VCaP (cell line): ENCODE data around the gene SNX21.
A peak's percentile ranks its signal among the peaks of the same experiment; 100 is the strongest.

Source experiments
- H3K27ac ChIP-seq: fragments of 450-650 bp; 2 replicates; pipeline ENCODE4 v1.5.1; 2017
- TF ChIP-seq, protein P1 (sequence below): fragments of 450-650 bp; conservative IDR thresholded peaks from 2 replicates; pipeline ENCODE4 v1.5.1; 2017; ENCODE audit warnings: mild to moderate bottlenecking, moderate library complexity

The SNX21 gene

DNA sequence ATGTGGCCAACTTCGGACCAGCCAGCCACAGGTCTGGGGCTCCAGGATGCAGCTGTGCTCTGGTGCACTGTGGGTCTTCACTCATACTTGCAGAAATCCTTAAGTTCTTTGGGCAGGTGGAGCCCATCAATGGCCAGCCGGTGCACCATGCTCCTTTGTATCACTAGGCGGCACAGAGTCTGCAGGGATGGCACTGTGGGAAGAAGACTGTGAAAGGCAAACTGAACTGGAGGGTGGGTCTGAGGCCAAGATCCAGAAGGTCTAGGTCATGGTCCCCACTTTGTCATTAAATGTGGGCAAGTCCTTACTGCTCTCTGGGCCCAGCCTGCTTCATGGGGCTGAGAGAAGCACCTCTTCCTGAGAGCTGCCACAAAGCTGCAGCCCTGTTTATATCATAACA lies 55.1 kb downstream of the SNX21 start:
- TF ChIP-seq, protein P1, sequence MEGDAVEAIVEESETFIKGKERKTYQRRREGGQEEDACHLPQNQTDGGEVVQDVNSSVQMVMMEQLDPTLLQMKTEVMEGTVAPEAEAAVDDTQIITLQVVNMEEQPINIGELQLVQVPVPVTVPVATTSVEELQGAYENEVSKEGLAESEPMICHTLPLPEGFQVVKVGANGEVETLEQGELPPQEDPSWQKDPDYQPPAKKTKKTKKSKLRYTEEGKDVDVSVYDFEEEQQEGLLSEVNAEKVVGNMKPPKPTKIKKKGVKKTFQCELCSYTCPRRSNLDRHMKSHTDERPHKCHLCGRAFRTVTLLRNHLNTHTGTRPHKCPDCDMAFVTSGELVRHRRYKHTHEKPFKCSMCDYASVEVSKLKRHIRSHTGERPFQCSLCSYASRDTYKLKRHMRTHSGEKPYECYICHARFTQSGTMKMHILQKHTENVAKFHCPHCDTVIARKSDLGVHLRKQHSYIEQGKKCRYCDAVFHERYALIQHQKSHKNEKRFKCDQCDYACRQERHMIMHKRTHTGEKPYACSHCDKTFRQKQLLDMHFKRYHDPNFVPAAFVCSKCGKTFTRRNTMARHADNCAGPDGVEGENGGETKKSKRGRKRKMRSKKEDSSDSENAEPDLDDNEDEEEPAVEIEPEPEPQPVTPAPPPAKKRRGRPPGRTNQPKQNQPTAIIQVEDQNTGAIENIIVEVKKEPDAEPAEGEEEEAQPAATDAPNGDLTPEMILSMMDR: no peak
- no peak overlapping the region for H3K27ac ChIP-seq

DNA sequence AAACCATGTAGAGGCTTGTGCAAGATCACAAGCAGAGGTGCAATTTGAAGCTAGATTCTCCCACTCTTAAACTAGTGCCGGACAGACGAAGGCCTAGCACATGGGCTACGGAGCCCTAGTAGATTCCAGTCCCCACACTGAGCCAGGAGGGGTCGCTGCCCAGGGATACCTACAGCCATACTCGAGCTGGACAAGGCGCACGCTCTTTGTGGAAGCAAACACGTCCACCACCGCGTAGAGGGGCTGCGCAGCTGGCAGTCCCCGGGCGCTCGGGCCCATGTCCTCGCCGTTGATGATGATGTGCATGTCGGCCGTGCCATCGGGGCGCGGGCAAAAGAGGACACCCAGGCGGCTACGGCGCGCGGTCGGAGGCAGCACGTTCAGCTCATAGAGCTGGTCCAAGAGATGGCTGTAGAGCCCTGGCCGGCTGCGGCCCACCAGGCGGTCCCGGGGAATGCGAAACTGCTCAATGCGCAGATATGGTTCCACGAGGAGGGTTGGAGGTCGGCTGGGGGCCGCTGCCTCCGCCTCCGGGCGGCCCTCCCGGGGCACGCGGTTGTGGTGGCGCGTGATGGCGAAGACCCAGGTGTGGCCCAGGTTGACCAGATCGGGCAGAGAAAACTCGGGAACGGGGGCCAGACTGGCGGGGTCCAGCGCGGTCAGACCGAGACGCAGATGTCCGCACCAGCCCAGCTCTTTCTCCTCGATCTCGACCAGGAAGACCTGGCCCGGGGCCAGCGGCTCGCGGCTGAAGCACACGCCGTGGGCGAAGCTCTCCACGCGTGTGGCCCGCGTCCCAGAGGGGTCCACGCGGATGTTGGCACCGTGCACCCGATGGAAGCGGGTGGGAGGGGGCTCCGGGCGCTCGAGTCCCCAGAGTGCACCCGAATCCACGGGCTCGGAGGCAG lies 56.7 kb downstream of the SNX21 start:
- TF ChIP-seq, protein P1: no peak
- peak overlapping the region; percentile 81 for H3K27ac ChIP-seq

DNA sequence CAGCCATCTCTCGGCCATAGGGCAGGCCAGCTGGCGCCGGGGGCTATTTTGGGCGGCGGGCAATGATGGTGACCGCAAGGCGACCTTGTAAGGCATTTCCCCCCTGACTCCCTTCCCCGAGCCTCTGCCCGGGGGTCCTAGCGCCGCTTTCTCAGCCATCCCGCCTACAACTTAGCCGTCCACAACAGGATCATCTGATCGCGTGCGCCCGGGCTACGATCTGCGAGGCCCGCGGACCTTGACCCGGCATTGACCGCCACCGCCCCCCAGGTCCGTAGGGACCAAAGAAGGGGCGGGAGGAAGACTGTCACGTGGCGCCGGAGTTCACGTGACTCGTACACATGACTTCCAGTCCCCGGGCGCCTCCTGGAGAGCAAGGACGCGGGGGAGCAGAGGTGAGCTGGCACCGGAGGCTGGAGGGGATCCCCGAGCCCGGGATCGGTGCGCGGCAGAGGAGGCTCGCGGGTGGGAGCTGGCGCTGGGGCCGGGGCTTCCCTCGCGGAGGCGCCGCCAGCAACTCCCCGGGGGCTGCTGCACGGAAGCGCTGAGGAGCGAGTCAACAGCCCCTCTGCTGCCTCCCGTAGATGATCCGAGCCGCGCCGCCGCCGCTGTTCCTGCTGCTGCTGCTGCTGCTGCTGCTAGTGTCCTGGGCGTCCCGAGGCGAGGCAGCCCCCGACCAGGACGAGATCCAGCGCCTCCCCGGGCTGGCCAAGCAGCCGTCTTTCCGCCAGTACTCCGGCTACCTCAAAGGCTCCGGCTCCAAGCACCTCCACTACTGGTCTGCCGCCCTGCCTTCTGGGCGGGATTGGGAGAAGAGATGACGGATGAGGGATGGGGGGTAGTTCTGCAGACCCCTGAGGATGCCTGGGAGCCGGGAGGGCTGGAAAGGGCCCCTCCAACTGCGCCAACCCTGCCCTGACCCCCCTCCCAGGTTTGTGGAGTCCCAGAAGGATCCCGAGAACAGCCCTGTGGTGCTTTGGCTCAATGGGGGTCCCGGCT lies 57.7 kb downstream of the SNX21 start, which contains the start of the genes CTSA and NEURL2:
TSS of gene CTSA (plus strand) at position 351 of the 999 bp plus-strand sequence. CDS start at position 585, 234 bp downstream.
TSS of gene NEURL2 (minus strand) at position 224 of the 999 bp plus-strand sequence. CDS start at position 7, 217 bp downstream.
- TF ChIP-seq, protein P1: no peak
- peak within 1 kb of the TSS; percentile 81 for H3K27ac ChIP-seq

DNA sequence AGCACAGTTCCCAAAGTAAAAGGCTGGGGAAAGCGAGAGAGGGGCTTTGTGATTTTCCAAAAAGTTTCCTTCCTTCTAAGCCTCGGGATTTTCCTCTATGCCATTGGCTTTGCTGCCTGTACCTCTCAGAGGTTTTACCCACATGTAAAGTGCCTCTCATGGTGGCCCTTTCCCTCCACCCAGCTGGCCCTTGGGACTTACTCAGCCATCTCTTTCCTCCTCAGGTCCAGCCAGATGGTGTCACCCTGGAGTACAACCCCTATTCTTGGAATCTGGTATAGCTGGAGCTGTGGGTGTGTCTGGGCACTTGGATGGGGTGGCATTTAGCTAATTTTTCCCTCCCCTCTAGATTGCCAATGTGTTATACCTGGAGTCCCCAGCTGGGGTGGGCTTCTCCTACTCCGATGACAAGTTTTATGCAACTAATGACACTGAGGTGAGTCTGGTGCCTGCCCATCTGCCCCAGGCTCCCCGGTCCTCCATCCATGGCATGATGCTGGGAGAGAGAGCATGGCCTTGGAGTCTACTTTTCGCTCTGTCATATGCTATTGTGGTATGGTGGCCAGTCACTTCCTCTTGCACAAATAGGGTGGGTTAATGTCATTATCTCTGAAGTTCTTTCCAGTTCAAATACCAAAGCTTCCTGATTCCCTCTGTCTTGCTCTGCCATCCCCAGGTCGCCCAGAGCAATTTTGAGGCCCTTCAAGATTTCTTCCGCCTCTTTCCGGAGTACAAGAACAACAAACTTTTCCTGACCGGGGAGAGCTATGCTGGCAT lies 58.6 kb downstream of the SNX21 start:
- TF ChIP-seq, protein P1: peak; percentile 18; the same call in 1 of the 2 replicates
- peak overlapping the region; percentile 81; the same call in 1 of the 2 replicates for H3K27ac ChIP-seq
